ENCODE measurements around the gene KIAA0825.
"Not testable (repeated sequence)": the region's sequence is repeated elsewhere in the genome, so short reads cannot be mapped to it uniquely, and the experiment has no call there.

Gene KIAA0825

DNA sequence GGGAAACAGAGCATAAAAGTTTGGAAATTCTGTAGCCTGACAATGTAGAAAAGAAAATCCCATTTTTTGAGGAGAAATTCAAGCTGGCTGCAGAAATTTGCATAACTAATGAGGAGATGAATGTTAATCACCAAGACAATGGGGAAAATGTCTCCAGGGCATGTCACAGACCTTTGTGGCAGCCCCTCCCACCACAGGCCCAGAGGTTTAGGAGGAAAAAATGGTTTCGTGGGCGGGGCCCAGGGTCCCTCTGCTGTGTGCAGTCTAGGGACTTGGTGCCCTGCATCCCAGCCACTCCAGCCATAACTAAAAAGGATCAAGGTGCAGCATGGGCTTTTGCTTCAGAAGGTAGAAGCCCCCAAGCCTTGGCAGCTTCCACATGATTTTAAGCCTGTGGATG is 502.1 kb downstream of the KIAA0825 start:
- in situ Hi-C loops (cut with MboI; ENCODE audit: low sequenced_read_pairs): not testable (repeated sequence)

DNA sequence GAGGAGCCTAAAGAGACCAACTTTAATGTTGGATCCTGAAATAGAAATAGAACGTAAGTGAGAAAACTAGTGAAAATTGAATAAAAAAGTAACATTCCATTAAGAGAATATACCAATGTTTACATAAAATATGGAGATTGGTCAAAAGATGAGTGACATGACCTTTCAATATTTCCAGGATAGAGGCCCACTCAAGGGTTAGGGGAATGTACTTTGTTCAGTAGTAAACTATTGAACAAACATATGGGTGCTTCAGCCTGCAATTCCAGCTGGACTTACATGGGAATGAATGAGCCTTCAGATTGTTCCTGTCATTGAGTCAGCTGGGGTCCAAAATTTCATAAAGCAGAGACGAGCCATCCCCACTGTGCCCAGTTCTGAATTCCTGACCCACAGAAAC is 505.3 kb downstream of the KIAA0825 start:
- in situ Hi-C loops (cut with MboI; ENCODE audit: low sequenced_read_pairs): no loop called here

DNA sequence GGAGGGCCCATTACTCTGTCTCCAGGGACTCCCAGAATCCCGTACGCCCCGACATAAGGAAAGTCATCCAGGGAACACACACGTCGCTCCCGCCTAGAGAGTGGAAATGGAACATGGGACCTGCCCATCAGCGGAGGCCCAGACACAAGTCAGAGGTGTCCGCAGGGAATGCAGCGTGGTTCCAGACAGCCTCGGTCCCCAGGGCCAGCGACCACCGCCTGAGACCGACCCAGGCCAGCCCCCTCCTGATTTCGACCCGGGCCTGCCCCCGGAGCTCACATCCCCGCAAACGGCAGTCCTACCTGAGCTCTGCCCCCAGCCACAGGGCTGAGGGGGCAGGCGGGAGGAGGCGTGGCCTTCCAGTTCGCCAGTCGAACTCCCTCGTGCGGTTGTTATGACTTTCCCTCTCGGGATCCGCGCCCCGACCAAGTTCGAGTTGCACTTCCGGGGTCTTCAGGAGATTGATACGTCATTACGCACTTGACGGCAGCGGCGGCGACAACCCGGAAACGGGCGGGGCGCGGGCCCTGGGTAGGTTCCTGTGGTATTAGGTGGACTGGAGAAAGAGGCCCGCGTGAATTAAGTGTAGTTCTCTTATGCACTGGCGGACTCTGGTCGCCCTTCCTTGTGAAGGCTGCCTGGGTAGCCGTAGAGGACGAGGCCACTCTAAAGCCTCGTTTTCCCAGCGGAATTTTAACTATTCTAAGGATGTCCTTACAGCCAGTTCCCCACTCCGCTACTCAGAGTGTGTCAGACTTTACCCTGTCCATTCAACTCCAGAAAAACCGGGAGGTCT is 507.0 kb downstream of the KIAA0825 start:
- in situ Hi-C loops (cut with MboI; ENCODE audit: low sequenced_read_pairs): no loop called here

DNA sequence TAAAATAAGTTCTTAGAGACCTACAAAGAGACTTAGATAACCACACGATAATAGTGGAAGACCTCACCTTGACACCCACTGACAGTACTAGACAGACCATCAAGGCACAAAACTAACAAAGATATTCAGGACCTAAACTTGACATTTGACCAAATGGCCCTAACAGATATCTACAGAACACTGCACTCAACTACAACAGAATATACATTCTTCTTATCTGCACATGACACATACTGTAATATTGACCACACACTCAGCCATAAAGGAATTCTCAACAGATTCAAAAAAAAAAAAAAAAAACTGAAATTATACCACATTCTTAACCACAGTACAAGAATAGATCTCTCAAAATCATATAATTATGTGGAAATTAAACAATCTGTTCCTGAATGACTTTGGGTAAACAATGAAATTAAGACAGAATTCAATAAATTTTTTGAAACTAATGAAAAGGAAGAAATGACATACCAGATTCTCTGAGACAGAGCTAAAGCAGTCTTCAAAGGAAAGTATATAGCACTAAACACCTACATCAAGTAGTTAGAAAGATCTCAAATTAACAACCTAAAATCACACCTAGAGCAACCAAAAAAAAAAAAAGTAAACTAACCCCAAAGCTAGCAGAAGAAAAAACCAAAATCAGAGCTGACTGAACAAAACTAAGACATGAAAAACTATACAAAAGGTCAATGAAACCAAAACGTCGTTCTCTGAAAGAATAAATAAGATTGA is 514.7 kb downstream of the KIAA0825 start:
- in situ Hi-C loops (cut with MboI; ENCODE audit: low sequenced_read_pairs): no loop called here

Data from hTERT RPE-1 (cell line).